ENCODE results near the gene NCAPD3. TPM values are rescaled to one million over a fixed set of nuclear protein-coding genes. Genes with fewer than 3 reads are reported as not detected.

NCAPD3 gene
- total and polyA plus RNA-seq, 2 of the 13 experiments (the other 11 are each of a cell fraction or from before 2014, with no cell fraction given) = 20.7 to 25.6 TPM

- Histone ChIP-seq H3K4me2 (ENCODE audit: low read depth, low read length) (no peak overlapping the region), H3K36me3 (replicated peaks in 1 of 2; ENCODE audit: control insufficient read depth in 1 of 2, insufficient read depth in 2 of 2, low read length in 2 of 2) (peaks cover 29 to 70% of the 10 kb centered on the region in 2 experiments; a peak in 4 of 5 replicates), H3K4me1 (ENCODE audit: insufficient read depth, low read length) (no peaks in the 10 kb centered on the region), H3K9ac (ENCODE audit: insufficient read depth, low read depth, low read length) (no peak overlapping the region), H3K27me3 (ENCODE audit: control insufficient read depth in 1 of 2, insufficient read depth in 2 of 2, low read length in 2 of 2) (no peaks in the 10 kb centered on the region), H3K27ac (ENCODE audit: extremely low read length, insufficient read depth, low read length) (no peak overlapping the region), H3K4me3 (replicated peaks in 1 of 3; ENCODE audit: insufficient read depth in 1 of 3, low read depth in 2 of 3, low read length in 3 of 3) (no peak overlapping the region), H4K20me1 (ENCODE audit: insufficient read depth, low read length) (no peaks in the 10 kb centered on the region), H2AFZ (ENCODE audit: low read length) (no peak overlapping the region), H3K9me3 (ENCODE audit: low read length) (peaks cover 2% of the 10 kb centered on the region), H3K79me2 (ENCODE audit: insufficient read depth, low read length) (no peaks in the 10 kb centered on the region)
- DNase-seq (ENCODE audit: low spot score) (no peak), FAIRE-seq (no peak), ATAC-seq (no peak)
- no TSS peak for BruUV-seq (replicated peaks)
- 100% methylated on average over 6 of the region's 9 CpGs for WGBS (ENCODE audit: low lambda C conversion rate)
- ChIA-PET POLR2A (no interaction called here), CTCF (ENCODE audit: low intra/inter-chr PET ratio, low total read pairs) (no interaction called here)
- intact Hi-C loops (cut with micrococcal nuclease; ENCODE audit: unreplicated experiment) (no loop called here), in situ Hi-C loops (cut with HindIII; ENCODE audit: extremely low pct_ligation_motif_present, low pct_unique_long_range_greater_than_20kb) (no loop called here)
- TF ChIP-seq MXD1 (CRISPR knock-in tag; IDR thresholded peaks at IDR 0.05) (no peak), AHR (CRISPR knock-in tag; IDR thresholded peaks at IDR 0.05) (no peak), ESRRA (CRISPR knock-in tag; IDR thresholded peaks at IDR 0.05; ENCODE audit: low read depth) (no peak)
These were observed 64.1 kb downstream of the NCAPD3 start for GRCh38 chr11:134159652-134160051.

GRCh38 chr11:134158023-134158422 is 65.7 kb downstream of the NCAPD3 start:
- TF ChIP-seq NFATC3 (CRISPR knock-in tag; IDR thresholded peaks at IDR 0.05) (no peak), CHCHD3 (CRISPR knock-in tag; IDR thresholded peaks at IDR 0.05) (no peak), ATF3 (CRISPR knock-in tag; IDR thresholded peaks at IDR 0.05) (no peak), KLF9 (CRISPR knock-in tag; IDR thresholded peaks at IDR 0.05; ENCODE audit: low read depth) (no peak), SCMH1 (CRISPR knock-in tag; IDR thresholded peaks at IDR 0.05; ENCODE audit: borderline replicate concordance) (no peak), NR2F2 (IDR thresholded peaks at IDR 0.05; ENCODE audit: borderline replicate concordance, low read depth) (no peak), MAF1 (CRISPR knock-in tag; IDR thresholded peaks at IDR 0.05; ENCODE audit: borderline replicate concordance) (no peak), EZH2 (conservative IDR thresholded peaks at IDR 0.05; ENCODE audit: low read depth, low read length) (no peak), STAT5B (CRISPR knock-in tag; IDR thresholded peaks at IDR 0.05) (no peak), NFYB (CRISPR knock-in tag; IDR thresholded peaks at IDR 0.05) (no peak), MTF2 (CRISPR knock-in tag; IDR thresholded peaks at IDR 0.05; ENCODE audit: borderline replicate concordance) (no peak), MNT (IDR thresholded peaks at IDR 0.05) (no peak)
- no peak overlapping the region for H3K9ac ChIP-seq (ENCODE audit: insufficient read depth, low read depth, low read length)
- FAIRE-seq (no peak), ATAC-seq (no peak), DNase-seq (ENCODE audit: low spot score) (no peak)
- H3K4me3 ChIP-seq (replicated peaks in 1 of 3; ENCODE audit: insufficient read depth in 1 of 3, low read depth in 2 of 3, low read length in 3 of 3) = no peak overlapping the region
- WGBS (ENCODE audit: low lambda C conversion rate) = 98% methylated on average over 7 of the region's 9 CpGs
- CTCF ChIA-PET (ENCODE audit: low intra/inter-chr PET ratio, low total read pairs) = no interaction called here
- no peak overlapping the region for H3K4me2 ChIP-seq (ENCODE audit: low read depth, low read length)
- no peak overlapping the region for H2AFZ ChIP-seq (ENCODE audit: low read length)
- in situ Hi-C loops (cut with HindIII; ENCODE audit: extremely low pct_ligation_motif_present, low pct_unique_long_range_greater_than_20kb) (no loop called here), intact Hi-C loops (cut with micrococcal nuclease; ENCODE audit: unreplicated experiment) (no loop called here)
- no peaks in the 10 kb centered on the region for H4K20me1 ChIP-seq (ENCODE audit: insufficient read depth, low read length)
- no TSS peak for BruUV-seq (replicated peaks)
- peaks cover 26 to 66% of the 10 kb centered on the region in 2 experiments; a peak in 4 of 5 replicates for H3K36me3 ChIP-seq (replicated peaks in 1 of 2; ENCODE audit: control insufficient read depth in 1 of 2, insufficient read depth in 2 of 2, low read length in 2 of 2)
- no peaks in the 10 kb centered on the region for H3K27me3 ChIP-seq (ENCODE audit: control insufficient read depth in 1 of 2, insufficient read depth in 2 of 2, low read length in 2 of 2)
- no peaks in the 10 kb centered on the region for H3K9me3 ChIP-seq (ENCODE audit: low read length)
- H3K27ac ChIP-seq (ENCODE audit: extremely low read length, insufficient read depth, low read length) = no peak overlapping the region
- POLR2A ChIA-PET = no interaction called here
- H3K4me1 ChIP-seq (ENCODE audit: insufficient read depth, low read length) = no peaks in the 10 kb centered on the region
- H3K79me2 ChIP-seq (ENCODE audit: insufficient read depth, low read length) = no peaks in the 10 kb centered on the region
